Amniotic stem cell (primary cell): ENCODE measurements around the gene GNA12.
"Not testable (repeated sequence)": the region's sequence is repeated elsewhere in the genome, so short reads cannot be mapped to it uniquely, and the experiment has no call there.

Source experiments
- DNase-seq: peaks from one replicate; lab custom pipeline; 2025; lab: John Stamatoyannopoulos, UW

The GNA12 gene

GRCh38 chr7:2726316-2727018, 117.6 kb downstream of the GNA12 start:
- no peak for DNase-seq

- DNase-seq = no peak
Observed at GRCh38 chr7:2725178-2726105, 118.7 kb downstream of the GNA12 start.

GRCh38 chr7:2724453-2725177, 119.5 kb downstream of the GNA12 start:
- no peak for DNase-seq

- not testable (repeated sequence) for DNase-seq
Observed at GRCh38 chr7:2724036-2724435, 120.1 kb downstream of the GNA12 start.

- no peak for DNase-seq
Observed at GRCh38 chr7:2723138-2723850, 120.8 kb downstream of the GNA12 start.

GRCh38 chr7:2722591-2722990, 121.5 kb downstream of the GNA12 start:
- DNase-seq = no peak

- no peak for DNase-seq
Observed at GRCh38 chr7:2721842-2722241, 122.3 kb downstream of the GNA12 start.

GRCh38 chr7:2720024-2720423, 124.1 kb downstream of the GNA12 start:
- no peak for DNase-seq

- DNase-seq = no peak
Observed at GRCh38 chr7:2719007-2719406, 125.1 kb downstream of the GNA12 start.

- no peak for DNase-seq
Observed at GRCh38 chr7:2718296-2718965, 125.7 kb downstream of the GNA12 start.

- DNase-seq = no peak
Observed at GRCh38 chr7:2717293-2718261, 126.5 kb downstream of the GNA12 start.

GRCh38 chr7:2716906-2717292, 127.2 kb downstream of the GNA12 start:
- DNase-seq = no peak

GRCh38 chr7:2716488-2716887, 127.6 kb downstream of the GNA12 start:
- no peak for DNase-seq

GRCh38 chr7:2715341-2716231, 128.5 kb downstream of the GNA12 start:
- no peak for DNase-seq

- DNase-seq = no peak
Observed at GRCh38 chr7:2714636-2715035, 129.5 kb downstream of the GNA12 start.

GRCh38 chr7:2713978-2714377, 130.1 kb downstream of the GNA12 start:
- DNase-seq = no peak

- DNase-seq = no peak
Observed at GRCh38 chr7:2713370-2713769, 130.7 kb downstream of the GNA12 start.

GRCh38 chr7:2711895-2712675, 132.0 kb downstream of the GNA12 start:
- DNase-seq = no peak
